Measurements from ENCODE around the gene JAK2.
"Not testable (repeated sequence)": the region's sequence is repeated elsewhere in the genome, so short reads cannot be mapped to it uniquely, and the experiment has no call there.

DNA sequence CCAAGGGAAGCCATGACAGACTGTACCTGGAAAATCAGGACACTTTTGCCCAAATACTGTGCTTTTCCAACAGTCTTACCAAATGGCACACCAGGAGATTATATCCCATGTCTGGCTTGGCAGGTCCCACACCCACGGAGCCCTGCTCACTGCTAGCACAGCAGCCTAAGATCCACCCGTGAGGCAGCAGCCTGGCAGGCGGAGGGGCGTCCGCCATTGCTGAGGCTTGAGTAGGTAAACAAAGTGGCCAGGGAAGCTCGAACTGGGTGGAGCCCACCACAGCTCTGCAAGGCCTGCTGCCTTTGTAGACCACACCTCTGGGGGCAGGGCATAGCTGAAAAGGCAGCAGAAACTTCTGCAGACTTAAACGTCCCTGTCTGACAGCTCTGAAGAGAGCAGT is 116.1 kb downstream of the JAK2 start:
- TF ChIP-seq, protein P1, sequence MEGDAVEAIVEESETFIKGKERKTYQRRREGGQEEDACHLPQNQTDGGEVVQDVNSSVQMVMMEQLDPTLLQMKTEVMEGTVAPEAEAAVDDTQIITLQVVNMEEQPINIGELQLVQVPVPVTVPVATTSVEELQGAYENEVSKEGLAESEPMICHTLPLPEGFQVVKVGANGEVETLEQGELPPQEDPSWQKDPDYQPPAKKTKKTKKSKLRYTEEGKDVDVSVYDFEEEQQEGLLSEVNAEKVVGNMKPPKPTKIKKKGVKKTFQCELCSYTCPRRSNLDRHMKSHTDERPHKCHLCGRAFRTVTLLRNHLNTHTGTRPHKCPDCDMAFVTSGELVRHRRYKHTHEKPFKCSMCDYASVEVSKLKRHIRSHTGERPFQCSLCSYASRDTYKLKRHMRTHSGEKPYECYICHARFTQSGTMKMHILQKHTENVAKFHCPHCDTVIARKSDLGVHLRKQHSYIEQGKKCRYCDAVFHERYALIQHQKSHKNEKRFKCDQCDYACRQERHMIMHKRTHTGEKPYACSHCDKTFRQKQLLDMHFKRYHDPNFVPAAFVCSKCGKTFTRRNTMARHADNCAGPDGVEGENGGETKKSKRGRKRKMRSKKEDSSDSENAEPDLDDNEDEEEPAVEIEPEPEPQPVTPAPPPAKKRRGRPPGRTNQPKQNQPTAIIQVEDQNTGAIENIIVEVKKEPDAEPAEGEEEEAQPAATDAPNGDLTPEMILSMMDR (conservative IDR thresholded peaks at IDR 0.05; ENCODE audit: low read depth, low read length) = not testable (repeated sequence)
- TF ChIP-seq MAZ (IDR thresholded peaks at IDR 0.05; ENCODE audit: borderline replicate concordance, low read depth, low read length); MAFK (IDR thresholded peaks at IDR 0.05; ENCODE audit: low read depth, low read length); POLR2A (IDR thresholded peaks at IDR 0.05; ENCODE audit: low read depth, low read length): not testable (repeated sequence)
